Endothelial cell of hepatic sinusoid (primary cell): ENCODE results near the gene SLC38A1.
"Not testable (repeated sequence)": the region's sequence is repeated elsewhere in the genome, so short reads cannot be mapped to it uniquely, and the experiment has no call there.

Experiments
- in situ Hi-C: cut with HindIII; loops from 2 replicates; pipeline ENCODE4 v1.10.0; 2017; ENCODE audit warnings: low sequenced_read_pairs

The SLC38A1 gene

DNA sequence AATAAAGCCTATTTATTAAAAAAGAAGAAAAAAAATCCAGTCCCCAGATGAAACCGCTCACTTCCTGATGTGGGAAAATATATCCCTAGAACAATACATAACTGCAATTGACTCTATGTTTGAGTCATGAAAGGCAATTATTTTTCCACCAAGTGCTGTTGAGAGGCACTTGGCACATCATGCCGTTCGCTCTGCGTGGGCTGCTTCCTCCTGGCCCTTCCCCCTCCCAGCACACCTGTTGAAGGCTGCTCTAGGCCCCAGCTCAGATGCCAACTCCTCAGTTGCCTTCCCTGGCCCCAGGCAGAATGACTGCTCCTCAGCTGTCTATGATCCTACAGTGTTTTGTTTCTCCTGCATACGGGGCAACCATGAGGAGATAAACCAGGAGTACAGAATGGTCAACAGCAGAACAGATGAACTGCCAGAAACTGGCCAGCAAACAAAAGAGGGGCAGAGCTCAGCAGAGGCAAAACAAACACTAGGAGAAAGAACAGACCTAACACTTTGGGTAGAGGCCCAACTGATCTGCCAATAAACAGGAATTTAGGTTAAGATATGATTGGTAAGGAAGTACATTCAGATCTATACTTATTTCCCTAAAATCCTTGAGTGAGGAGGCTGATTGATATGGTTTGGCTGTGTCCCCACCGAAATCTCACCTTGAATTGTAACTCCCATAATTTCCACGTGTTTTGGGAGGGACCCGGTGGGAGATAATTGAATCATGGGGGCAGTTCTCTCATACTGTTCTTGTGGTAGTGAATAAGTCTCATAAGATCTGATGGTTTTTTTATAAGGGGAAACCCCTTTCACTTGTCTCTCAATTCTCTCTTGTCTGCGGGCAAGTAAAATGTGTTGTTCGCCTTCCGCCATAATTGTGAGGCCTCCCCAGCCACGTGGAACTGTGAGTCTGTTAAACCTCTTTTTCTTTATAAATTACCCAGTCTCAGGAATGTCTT, 58.6 kb downstream of the SLC38A1 start:
- in situ Hi-C loops: no loop called here

GRCh38 chr12:46209170-46209569, 59.7 kb downstream of the SLC38A1 start:
- in situ Hi-C loops: no loop called here

DNA sequence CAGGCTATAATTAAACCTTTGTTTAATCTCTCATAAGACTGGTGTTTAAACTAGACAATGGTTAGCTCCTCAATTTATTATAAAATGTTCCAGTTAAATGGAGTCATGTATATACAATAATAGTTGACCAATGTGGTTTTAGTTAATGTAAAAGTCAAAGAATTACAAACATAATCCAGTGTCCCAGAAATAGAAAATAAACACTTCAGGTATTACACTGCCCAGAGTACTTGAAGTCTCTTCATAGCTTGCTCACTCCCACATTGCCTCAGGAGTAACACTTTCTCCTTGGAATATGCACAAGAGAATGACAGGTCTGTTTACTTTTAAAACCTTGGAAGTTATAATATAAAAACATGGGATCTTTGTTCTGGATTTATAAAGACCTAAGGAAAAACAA, 60.5 kb downstream of the SLC38A1 start:
- in situ Hi-C loops: no loop called here

GRCh38 chr12:46207644-46208043, 61.2 kb downstream of the SLC38A1 start:
- in situ Hi-C loops: no loop called here

GRCh38 chr12:46206471-46206870, 62.4 kb downstream of the SLC38A1 start:
- in situ Hi-C loops: no loop called here

DNA sequence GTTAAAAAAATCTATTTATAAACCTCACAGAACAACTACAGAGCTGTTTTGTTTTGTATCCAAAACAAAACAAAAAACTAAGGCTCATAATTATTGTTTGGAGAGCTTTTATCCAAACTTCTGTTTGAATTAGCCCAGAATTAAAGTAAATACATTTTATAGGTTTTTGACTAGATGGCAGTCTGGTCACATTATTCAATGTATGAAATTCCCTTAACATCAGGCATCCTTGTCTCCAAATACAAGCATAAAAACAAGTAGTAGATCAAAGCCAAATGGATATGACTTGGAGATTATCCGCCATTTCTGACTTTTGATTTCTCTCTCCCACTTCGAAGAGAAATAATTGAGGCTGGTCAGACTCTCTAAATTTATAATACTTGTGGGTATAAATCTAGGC, 63.5 kb downstream of the SLC38A1 start:
- in situ Hi-C loops: no loop called here

GRCh38 chr12:46201284-46201789, 67.5 kb downstream of the SLC38A1 start:
- in situ Hi-C loops: no loop called here

- in situ Hi-C loops: no loop called here
These were observed 68.3 kb downstream of the SLC38A1 start for GRCh38 chr12:46200551-46200950.

- in situ Hi-C loops: no loop called here
These were observed 69.9 kb downstream of the SLC38A1 start for GRCh38 chr12:46198913-46199312.

GRCh38 chr12:46197883-46198282, 71.0 kb downstream of the SLC38A1 start:
- in situ Hi-C loops: no loop called here

DNA sequence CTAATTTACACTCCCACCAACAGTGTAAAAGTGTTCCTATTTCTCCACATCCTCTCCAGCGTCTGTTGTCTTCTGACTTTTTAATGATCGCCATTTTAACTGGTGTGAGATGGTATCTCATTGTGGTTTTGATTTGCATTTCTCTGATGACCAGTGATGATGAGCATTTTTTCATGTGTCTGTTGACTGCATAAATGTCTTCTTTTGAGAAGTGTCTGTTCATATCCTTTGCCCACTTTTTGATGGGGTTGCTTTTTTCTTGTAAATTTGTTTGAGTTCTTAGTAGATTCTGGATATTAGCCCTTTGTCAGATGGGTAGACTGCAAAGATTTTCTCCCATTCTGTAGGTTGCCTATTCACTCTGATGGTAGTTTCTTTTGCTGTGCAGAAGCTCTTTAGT, 78.3 kb downstream of the SLC38A1 start:
- in situ Hi-C loops: not testable (repeated sequence)

GRCh38 chr12:46188170-46188569, 80.7 kb downstream of the SLC38A1 start:
- in situ Hi-C loops: no loop called here

- in situ Hi-C loops: no loop called here
These were observed 81.8 kb downstream of the SLC38A1 start for GRCh38 chr12:46187023-46187422.

GRCh38 chr12:46186088-46186487, 82.8 kb downstream of the SLC38A1 start:
- in situ Hi-C loops: no loop called here

DNA sequence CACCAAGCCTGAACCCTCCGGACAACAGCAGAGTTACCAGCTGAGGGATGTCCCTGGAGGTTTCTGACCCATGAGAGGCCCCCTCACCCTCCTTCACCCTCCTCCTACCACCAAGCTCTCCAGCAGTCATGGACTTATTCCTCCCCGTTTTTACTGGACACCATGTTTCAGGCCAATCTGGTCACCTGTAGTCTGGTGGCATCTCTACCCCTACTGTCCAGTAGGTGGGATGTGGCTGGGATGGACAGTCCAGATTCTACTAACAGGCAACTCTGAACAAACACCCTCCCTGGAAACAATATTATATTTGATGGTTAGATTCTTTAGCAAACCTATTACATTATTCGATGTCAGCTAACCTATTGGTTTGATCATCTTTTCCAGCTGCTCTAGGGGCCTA, 83.2 kb downstream of the SLC38A1 start:
- in situ Hi-C loops: no loop called here

DNA sequence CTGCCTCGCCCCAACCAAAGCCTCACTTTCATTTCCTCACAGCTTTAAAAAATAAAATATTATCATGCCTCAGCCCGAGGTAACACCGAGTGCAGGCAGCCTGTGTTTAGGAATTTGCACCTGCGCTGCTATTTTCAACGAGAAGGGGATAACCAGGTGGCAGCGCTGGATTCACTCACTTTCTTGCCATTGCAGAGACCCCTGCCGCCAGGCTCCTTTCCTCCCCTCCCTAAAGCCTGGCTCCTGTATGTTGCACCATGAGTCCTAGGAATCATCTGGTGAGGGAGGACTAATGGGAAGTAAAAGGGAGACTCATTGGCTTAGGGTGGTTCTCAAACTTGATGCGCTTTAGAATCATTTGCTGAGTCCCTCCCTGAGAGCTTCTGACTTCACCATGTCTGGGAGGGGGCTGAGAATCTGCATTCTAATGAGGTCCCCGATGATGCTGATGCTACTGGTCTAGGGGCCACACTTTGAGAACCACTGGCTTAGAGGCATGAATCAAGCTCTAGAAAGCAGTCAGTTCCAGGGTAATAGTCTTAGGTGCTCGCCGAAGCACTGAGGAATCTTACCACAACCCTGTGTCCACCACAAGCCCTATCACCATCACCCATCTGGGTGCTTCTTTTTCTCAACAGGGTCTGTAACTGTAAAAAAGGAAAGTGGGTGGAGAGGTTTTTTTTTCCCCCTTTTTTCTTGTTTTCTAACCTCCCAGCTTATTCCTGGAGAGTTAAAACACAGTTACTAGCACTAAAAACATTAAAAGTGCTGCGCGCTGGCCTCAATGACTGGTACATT, 83.8 kb downstream of the SLC38A1 start:
- in situ Hi-C loops: no loop called here

DNA sequence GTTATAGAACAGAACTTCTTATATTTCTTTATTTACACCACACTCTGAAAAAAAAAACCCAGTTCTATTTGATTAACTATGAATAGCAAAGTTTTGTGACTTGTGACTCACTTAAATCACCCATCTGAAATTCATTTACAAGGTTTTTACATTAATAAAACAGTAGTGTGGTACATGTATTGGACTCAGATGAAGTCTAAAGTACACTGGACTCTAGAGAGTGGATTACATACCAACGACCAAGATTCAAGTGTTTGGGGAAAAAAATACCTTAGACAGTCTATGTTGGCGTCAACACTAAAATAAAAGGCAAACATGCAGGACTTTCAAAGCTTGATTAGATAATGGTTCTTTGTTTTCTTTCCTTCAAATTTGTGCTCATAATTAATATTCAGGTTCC, 85.7 kb downstream of the SLC38A1 start:
- in situ Hi-C loops: no loop called here

GRCh38 chr12:46181465-46181864, 87.4 kb downstream of the SLC38A1 start:
- in situ Hi-C loops: no loop called here

DNA sequence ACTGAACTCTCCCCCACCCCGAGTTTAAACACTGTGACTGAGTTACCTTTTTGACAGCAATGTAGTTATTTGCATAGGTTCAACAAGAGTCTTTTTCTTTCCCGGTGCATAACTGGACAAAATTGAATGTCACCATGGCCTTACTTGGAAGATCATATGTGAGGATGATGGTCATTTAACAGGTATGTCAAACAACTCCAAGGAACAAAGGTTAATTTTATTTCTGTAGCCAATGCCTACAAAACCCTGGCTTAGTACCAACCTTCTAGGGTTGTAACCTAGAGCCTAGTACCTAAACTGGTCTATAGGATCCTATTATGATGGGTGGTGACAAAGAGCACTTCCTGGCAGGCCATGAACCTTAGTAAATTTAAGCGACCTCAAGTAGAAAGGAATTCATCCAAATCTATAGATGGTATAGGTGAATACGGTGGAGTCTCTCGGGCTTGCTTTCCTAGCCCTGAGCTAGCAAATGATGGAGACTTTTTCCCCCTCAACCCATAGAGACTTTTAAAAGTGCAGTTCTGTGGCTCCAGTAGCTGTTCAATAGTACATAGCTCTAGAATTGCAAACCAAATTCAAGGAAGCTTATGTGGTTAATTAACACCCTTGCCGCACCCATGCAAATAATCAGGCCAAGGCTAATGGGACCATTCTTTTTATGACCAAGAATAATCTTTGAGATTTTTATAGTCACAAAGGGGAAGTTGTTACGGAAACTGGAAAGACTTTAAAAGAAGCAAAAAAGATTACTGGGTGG, 89.0 kb downstream of the SLC38A1 start:
- in situ Hi-C loops: no loop called here

GRCh38 chr12:46177837-46178608, 90.8 kb downstream of the SLC38A1 start:
- in situ Hi-C loops: no loop called here
